K562 treated with DMSO at 1 percent for 48 hours (cell line): ENCODE data around the gene OR5M11. TPM values are rescaled to one million over a fixed set of nuclear protein-coding genes. Genes with fewer than 3 reads are reported as not detected.

Experiments
- total RNA-seq: library from RNA; unstranded; fragments of 300-600 nt; gene quantifications from 2 replicates; pipeline ENCODE4 v1.2.3, GENCODE V29; 2022; ENCODE audit warnings: low replicate concordance; ENCODE audit errors: extremely low read depth

Gene OR5M11
- not detected in 2 replicates for total RNA-seq

GRCh38 chr11:56543157-56543556 is at the start of gene OR5M11:
OR5M11 (minus strand) TSS chr11:56543257; CDS start chr11:56543257, 0 bp downstream.

GRCh38 chr11:56577621-56578020 is 34.6 kb upstream of the OR5M11 start, which contains the start of gene OR5M10:
OR5M10 (minus strand) TSS chr11:56577721; CDS start chr11:56577721, 0 bp downstream.

Other genes with a start within 250 kb of the OR5M11 start
- not detected in 2 replicates for gene OR8K3, start 228.1 kb downstream of the OR5M11 start, total RNA-seq
- gene OR8K1, start 197.2 kb downstream of the OR5M11 start, total RNA-seq, result not detected in 2 replicates
- not detected in 2 replicates for gene OR8J1, start 189.0 kb downstream of the OR5M11 start, total RNA-seq
- gene OR8U1, start 167.6 kb downstream of the OR5M11 start, total RNA-seq, result not detected in 2 replicates
- gene OR5AL1, start 130.6 kb downstream of the OR5M11 start, total RNA-seq, result not detected in 2 replicates
- gene OR5M3, start 69.9 kb downstream of the OR5M11 start, total RNA-seq, result not detected in 2 replicates
- not detected in 2 replicates for gene OR5M8, start 51.9 kb downstream of the OR5M11 start, total RNA-seq
- gene OR5M10, start 34.5 kb upstream of the OR5M11 start, total RNA-seq, result not detected in 2 replicates
- gene OR5M1, start 71.6 kb upstream of the OR5M11 start, total RNA-seq, result not detected in 2 replicates
- not detected in 2 replicates for gene OR5AP2, start 99.2 kb upstream of the OR5M11 start, total RNA-seq
- gene OR5AR1, start 120.4 kb upstream of the OR5M11 start, total RNA-seq, result not detected in 2 replicates
- gene OR9G1, start 155.8 kb upstream of the OR5M11 start, total RNA-seq, result not detected in 2 replicates
- not detected in 2 replicates for gene OR9G4, start 205.4 kb upstream of the OR5M11 start, total RNA-seq